ENCODE data around the gene KRT78.
A peak's percentile ranks its signal among the peaks of the same experiment; 100 is the strongest.

Gene KRT78

GRCh38 chr12:52822771-52823510 lies 25.9 kb downstream of the KRT78 start:
- Histone ChIP-seq H3K27me3 (ENCODE audit: insufficient read depth, low read length) (peaks cover 18% of the 10 kb centered on the region), H3K36me3 (ENCODE audit: insufficient read depth, low read length) (no peaks in the 10 kb centered on the region), H3K27ac (ENCODE audit: low read depth, low read length) (no peak overlapping the region), H3K4me3 (ENCODE audit: low read depth, low read length) (no peak overlapping the region), H3K4me1 (ENCODE audit: control insufficient read depth, insufficient read depth, low read length, unreplicated experiment) (peaks cover 7% of the 10 kb centered on the region), H2AFZ (ENCODE audit: low read length, unreplicated experiment) (no peak overlapping the region), H3K79me2 (ENCODE audit: control insufficient read depth, insufficient read depth, low read length, unreplicated experiment) (no peaks in the 10 kb centered on the region)

GRCh38 chr12:52821826-52822660 lies 26.8 kb downstream of the KRT78 start:
- Histone ChIP-seq H3K27me3 (ENCODE audit: insufficient read depth, low read length) (peaks cover 27% of the 10 kb centered on the region), H3K4me1 (ENCODE audit: control insufficient read depth, insufficient read depth, low read length, unreplicated experiment) (peaks cover 7% of the 10 kb centered on the region), H3K36me3 (ENCODE audit: insufficient read depth, low read length) (no peaks in the 10 kb centered on the region), H3K4me3 (ENCODE audit: low read depth, low read length) (no peak overlapping the region), H2AFZ (ENCODE audit: low read length, unreplicated experiment) (peak overlapping the region; percentile 13), H3K27ac (ENCODE audit: low read depth, low read length) (no peak overlapping the region), H3K79me2 (ENCODE audit: control insufficient read depth, insufficient read depth, low read length, unreplicated experiment) (no peaks in the 10 kb centered on the region)

GRCh38 chr12:52821071-52821730 lies 27.6 kb downstream of the KRT78 start:
- Histone ChIP-seq H3K27ac (ENCODE audit: low read depth, low read length) (no peak overlapping the region), H3K4me3 (ENCODE audit: low read depth, low read length) (no peak overlapping the region), H2AFZ (ENCODE audit: low read length, unreplicated experiment) (no peak overlapping the region), H3K4me1 (ENCODE audit: control insufficient read depth, insufficient read depth, low read length, unreplicated experiment) (peaks cover 7% of the 10 kb centered on the region), H3K27me3 (ENCODE audit: insufficient read depth, low read length) (peaks cover 31% of the 10 kb centered on the region), H3K79me2 (ENCODE audit: control insufficient read depth, insufficient read depth, low read length, unreplicated experiment) (no peaks in the 10 kb centered on the region), H3K36me3 (ENCODE audit: insufficient read depth, low read length) (no peaks in the 10 kb centered on the region)

GRCh38 chr12:52820521-52820920 lies 28.3 kb downstream of the KRT78 start:
- peaks cover 35% of the 10 kb centered on the region for H3K27me3 ChIP-seq (ENCODE audit: insufficient read depth, low read length)
- no peaks in the 10 kb centered on the region for H3K36me3 ChIP-seq (ENCODE audit: insufficient read depth, low read length)
- peaks cover 7% of the 10 kb centered on the region for H3K4me1 ChIP-seq (ENCODE audit: control insufficient read depth, insufficient read depth, low read length, unreplicated experiment)
- no peaks in the 10 kb centered on the region for H3K79me2 ChIP-seq (ENCODE audit: control insufficient read depth, insufficient read depth, low read length, unreplicated experiment)
- H3K4me3 ChIP-seq (ENCODE audit: low read depth, low read length), result no peak overlapping the region
- H3K27ac ChIP-seq (ENCODE audit: low read depth, low read length), result no peak overlapping the region
- no peak overlapping the region for H2AFZ ChIP-seq (ENCODE audit: low read length, unreplicated experiment)

GRCh38 chr12:52819731-52820510 lies 28.9 kb downstream of the KRT78 start:
- H2AFZ ChIP-seq (ENCODE audit: low read length, unreplicated experiment), result no peak overlapping the region
- no peak overlapping the region for H3K4me3 ChIP-seq (ENCODE audit: low read depth, low read length)
- no peak overlapping the region for H3K27ac ChIP-seq (ENCODE audit: low read depth, low read length)
- H3K4me1 ChIP-seq (ENCODE audit: control insufficient read depth, insufficient read depth, low read length, unreplicated experiment), result peaks cover 7% of the 10 kb centered on the region
- H3K79me2 ChIP-seq (ENCODE audit: control insufficient read depth, insufficient read depth, low read length, unreplicated experiment), result no peaks in the 10 kb centered on the region
- H3K36me3 ChIP-seq (ENCODE audit: insufficient read depth, low read length), result no peaks in the 10 kb centered on the region
- peaks cover 35% of the 10 kb centered on the region for H3K27me3 ChIP-seq (ENCODE audit: insufficient read depth, low read length)

GRCh38 chr12:52818887-52819420 lies 29.8 kb downstream of the KRT78 start:
- Histone ChIP-seq H3K36me3 (ENCODE audit: insufficient read depth, low read length) (no peaks in the 10 kb centered on the region), H3K79me2 (ENCODE audit: control insufficient read depth, insufficient read depth, low read length, unreplicated experiment) (no peaks in the 10 kb centered on the region), H3K4me1 (ENCODE audit: control insufficient read depth, insufficient read depth, low read length, unreplicated experiment) (peaks cover 7% of the 10 kb centered on the region), H3K27me3 (ENCODE audit: insufficient read depth, low read length) (peaks cover 42% of the 10 kb centered on the region), H2AFZ (ENCODE audit: low read length, unreplicated experiment) (no peak overlapping the region), H3K4me3 (ENCODE audit: low read depth, low read length) (no peak overlapping the region), H3K27ac (ENCODE audit: low read depth, low read length) (no peak overlapping the region)

GRCh38 chr12:52818388-52818787 lies 30.4 kb downstream of the KRT78 start:
- H3K4me1 ChIP-seq (ENCODE audit: control insufficient read depth, insufficient read depth, low read length, unreplicated experiment), result peaks cover 7% of the 10 kb centered on the region
- no peaks in the 10 kb centered on the region for H3K36me3 ChIP-seq (ENCODE audit: insufficient read depth, low read length)
- peaks cover 47% of the 10 kb centered on the region for H3K27me3 ChIP-seq (ENCODE audit: insufficient read depth, low read length)
- no peak overlapping the region for H3K4me3 ChIP-seq (ENCODE audit: low read depth, low read length)
- H3K27ac ChIP-seq (ENCODE audit: low read depth, low read length), result no peak overlapping the region
- H3K79me2 ChIP-seq (ENCODE audit: control insufficient read depth, insufficient read depth, low read length, unreplicated experiment), result no peaks in the 10 kb centered on the region
- H2AFZ ChIP-seq (ENCODE audit: low read length, unreplicated experiment), result no peak overlapping the region

GRCh38 chr12:52817699-52818238 lies 31.0 kb downstream of the KRT78 start:
- Histone ChIP-seq H3K27me3 (ENCODE audit: insufficient read depth, low read length) (peaks cover 54% of the 10 kb centered on the region), H3K4me1 (ENCODE audit: control insufficient read depth, insufficient read depth, low read length, unreplicated experiment) (peaks cover 7% of the 10 kb centered on the region), H3K79me2 (ENCODE audit: control insufficient read depth, insufficient read depth, low read length, unreplicated experiment) (no peaks in the 10 kb centered on the region), H2AFZ (ENCODE audit: low read length, unreplicated experiment) (no peak overlapping the region), H3K27ac (ENCODE audit: low read depth, low read length) (no peak overlapping the region), H3K4me3 (ENCODE audit: low read depth, low read length) (no peak overlapping the region), H3K36me3 (ENCODE audit: insufficient read depth, low read length) (no peaks in the 10 kb centered on the region)

GRCh38 chr12:52817003-52817698 lies 31.6 kb downstream of the KRT78 start:
- Histone ChIP-seq H2AFZ (ENCODE audit: low read length, unreplicated experiment) (no peak overlapping the region), H3K36me3 (ENCODE audit: insufficient read depth, low read length) (no peaks in the 10 kb centered on the region), H3K4me1 (ENCODE audit: control insufficient read depth, insufficient read depth, low read length, unreplicated experiment) (peaks cover 3% of the 10 kb centered on the region), H3K4me3 (ENCODE audit: low read depth, low read length) (no peak overlapping the region), H3K27ac (ENCODE audit: low read depth, low read length) (no peak overlapping the region), H3K27me3 (ENCODE audit: insufficient read depth, low read length) (peaks cover 60% of the 10 kb centered on the region), H3K79me2 (ENCODE audit: control insufficient read depth, insufficient read depth, low read length, unreplicated experiment) (no peaks in the 10 kb centered on the region)

All from ACC112 (cell line).